H1 (cell line): Measurements from ENCODE around the gene MRPL43. TPM values are rescaled to one million over a fixed set of nuclear protein-coding genes. Genes with fewer than 3 reads are reported as not detected.

ENCODE experiments used
- CTCF ChIA-PET: fragments of 300-600 bp; sonication (Branson Sonifier 250); formaldehyde crosslinking; loops from one replicate; lab custom pipeline; 2021; ENCODE audit not compliant: partially characterized antibody; lab: Charles Lee
- POLR2A ChIA-PET: fragments of 300-600 bp; sonication (Branson Sonifier 250); formaldehyde crosslinking; loops from one replicate; lab custom pipeline; 2021; ENCODE audit warnings: inconsistent platforms; ENCODE audit not compliant: partially characterized antibody; lab: Charles Lee
- DNase-seq, 2 experiments: peaks; one replicate each; pipeline versions ENCODE4 v3.0.0 to v3.0.0-alpha.2; 2010 to 2022; ENCODE audit warnings: low spot score in 2 of 2, low read depth in 1 of 2, mixed read lengths in 1 of 2
- FAIRE-seq: peaks from 2 replicates; lab custom pipeline; 2011; peaks lifted over from hg19 to GRCh38; lab: Jason Lieb, UNC
- H2AFZ ChIP-seq: 2 replicates; pipeline ENCODE4 v1.8.1; 2012; ENCODE audit warnings: low read length, inconsistent platforms
- H2AK5ac ChIP-seq: 2 replicates; pipeline ENCODE4 v1.6.1; 2013; ENCODE audit warnings: low read depth, low read length
- H2BK120ac ChIP-seq: replicated peaks from 2 replicates; pipeline ENCODE3; 2013; ENCODE audit warnings: low read depth, low read length, inconsistent platforms
- H2BK12ac ChIP-seq: 2 replicates; pipeline ENCODE4 v1.6.1; 2013; ENCODE audit warnings: low read depth, low read length
- H2BK15ac ChIP-seq: 2 replicates; pipeline ENCODE4 v1.6.1; 2013; ENCODE audit warnings: low read length
- H2BK20ac ChIP-seq: 2 replicates; pipeline ENCODE4 v1.6.1; 2013; ENCODE audit warnings: low read length
- H2BK5ac ChIP-seq: 2 replicates; pipeline ENCODE4 v1.6.1; 2013; ENCODE audit warnings: low read depth, low read length
- H3K14ac ChIP-seq: 2 replicates; pipeline ENCODE4 v1.6.1; 2013; ENCODE audit warnings: inconsistent platforms; ENCODE audit not compliant: insufficient read length
- H3K18ac ChIP-seq: 2 replicates; pipeline ENCODE4 v1.6.1; 2013; ENCODE audit warnings: low read length; ENCODE audit errors: extremely low read depth
- H3K23ac ChIP-seq: 2 replicates; pipeline ENCODE4 v1.6.1; 2013; ENCODE audit warnings: inconsistent platforms; ENCODE audit not compliant: insufficient read length
- H3K23me2 ChIP-seq: 2 replicates; pipeline ENCODE4 v1.6.1; 2013; ENCODE audit warnings: low read depth, low read length
- H3K27ac ChIP-seq: 2 replicates; pipeline ENCODE4 v1.6.1; 2011; ENCODE audit warnings: low read depth, low read length, inconsistent platforms
- H3K27me3 ChIP-seq, 4 experiments: replicated peaks in 1 of 4; 1 replicate in 1 of 4; 2 replicates in 3 of 4; pipeline versions ENCODE4 v1.6.1 to v1.8.1; 2011 to 2013; ENCODE audit warnings: low read length in 3 of 4, mild to moderate bottlenecking in 3 of 4, inconsistent platforms in 2 of 4, mixed read lengths in 2 of 4, moderate library complexity in 1 of 4; ENCODE audit not compliant: control insufficient read depth in 3 of 4, insufficient read depth in 3 of 4; ENCODE audit errors: extremely low read depth in 1 of 4
- H3K36me3 ChIP-seq, 4 experiments: 2 replicates each; pipeline versions ENCODE4 v1.6.1 to v1.8.1; 2011 to 2013; ENCODE audit warnings: mild to moderate bottlenecking in 4 of 4, low read length in 3 of 4, moderate library complexity in 2 of 4, control low read depth in 1 of 4, inconsistent platforms in 1 of 4; ENCODE audit not compliant: insufficient read depth in 4 of 4, control insufficient read depth in 2 of 4
- H3K4ac ChIP-seq: replicated peaks from 2 replicates; pipeline ENCODE3; 2013; ENCODE audit warnings: low read length, low read depth, mixed read lengths, inconsistent platforms; ENCODE audit not compliant: insufficient read length
- H3K4me1 ChIP-seq, 4 experiments: replicated peaks in 1 of 4; 1 replicate in 1 of 4; 2 replicates in 3 of 4; pipeline versions ENCODE4 v1.6.1 to v1.8.1; 2011 to 2013; ENCODE audit warnings: low read length in 3 of 4, inconsistent platforms in 2 of 4, mixed read lengths in 1 of 4; ENCODE audit not compliant: insufficient read depth in 4 of 4, control insufficient read depth in 3 of 4
- H3K4me2 ChIP-seq, 2 experiments: 2 replicates each; pipeline versions ENCODE4 v1.6.1 to v1.8.1; 2011 to 2013; ENCODE audit warnings: low read depth in 2 of 2, low read length in 2 of 2, control low read depth in 1 of 2, inconsistent platforms in 1 of 2, mild to moderate bottlenecking in 1 of 2; ENCODE audit not compliant: insufficient read depth in 1 of 2
- H3K4me3 ChIP-seq, 4 experiments: fragments of 200-600, 300-600 bp in 1 of 4; sonication (generic), shearing (Covaris generic), sonication (Bioruptor Twin) in 1 of 4; 2 replicates each; pipeline versions ENCODE4 v1.5.1 to v1.8.1; 2011 to 2016; ENCODE audit warnings: low read length in 4 of 4, low read depth in 3 of 4, control low read depth in 2 of 4, inconsistent platforms in 2 of 4, mild to moderate bottlenecking in 2 of 4, mixed read lengths in 1 of 4, moderate library complexity in 1 of 4; ENCODE audit not compliant: insufficient read depth in 2 of 4; ENCODE audit errors: extremely low read depth in 1 of 4
- H3K56ac ChIP-seq: replicated peaks from 2 replicates; pipeline ENCODE3; 2013; ENCODE audit warnings: low read depth, mild to moderate bottlenecking, mixed read lengths, low read length, inconsistent platforms; ENCODE audit not compliant: insufficient read length
- H3K79me1 ChIP-seq: 2 replicates; pipeline ENCODE4 v1.6.1; 2013; ENCODE audit warnings: low read depth, low read length, control low read depth
- H3K79me2 ChIP-seq, 2 experiments: 2 replicates each; pipeline versions ENCODE4 v1.6.1 to v1.8.1; 2012 to 2013; ENCODE audit warnings: low read length in 2 of 2, mild to moderate bottlenecking in 2 of 2, inconsistent platforms in 1 of 2; ENCODE audit not compliant: insufficient read depth in 2 of 2, control insufficient read depth in 1 of 2
- H3K9ac ChIP-seq, 4 experiments: replicated peaks in 1 of 4; 1 replicate in 1 of 4; 2 replicates in 3 of 4; pipeline versions ENCODE4 v1.6.1 to v1.8.1; 2011 to 2013; ENCODE audit warnings: low read depth in 3 of 4, low read length in 3 of 4, control low read depth in 2 of 4, mild to moderate bottlenecking in 2 of 4, moderate library complexity in 2 of 4, inconsistent platforms in 1 of 4; ENCODE audit errors: extremely low read depth in 1 of 4
- H3K9me3 ChIP-seq, 2 experiments: 2 replicates each; pipeline versions ENCODE4 v1.6.1 to v1.8.1; 2012 to 2013; ENCODE audit warnings: mild to moderate bottlenecking in 2 of 2, moderate library complexity in 2 of 2, control low read depth in 1 of 2, inconsistent platforms in 1 of 2, low read depth in 1 of 2, low read length in 1 of 2, mixed read lengths in 1 of 2; ENCODE audit not compliant: insufficient read depth in 2 of 2
- H4K20me1 ChIP-seq, 2 experiments: replicated peaks in 1 of 2; 2 replicates each; pipeline versions ENCODE3 to v1.8.1; 2011 to 2013; ENCODE audit warnings: inconsistent platforms in 2 of 2, low read length in 2 of 2, mild to moderate bottlenecking in 1 of 2; ENCODE audit not compliant: insufficient read depth in 2 of 2, control insufficient read depth in 1 of 2
- H4K5ac ChIP-seq: 2 replicates; pipeline ENCODE4 v1.6.1; 2013; ENCODE audit warnings: low read length, low read depth, mixed read lengths, inconsistent platforms; ENCODE audit not compliant: insufficient read length
- H4K8ac ChIP-seq: 2 replicates; pipeline ENCODE4 v1.8.0; 2013; ENCODE audit warnings: mild to moderate bottlenecking, moderate library complexity, low read length, inconsistent platforms; ENCODE audit not compliant: insufficient read depth; ENCODE audit errors: extremely low read depth
- H4K91ac ChIP-seq: replicated peaks from 2 replicates; pipeline ENCODE3; 2013; ENCODE audit warnings: low read length, mixed read lengths, inconsistent platforms; ENCODE audit not compliant: insufficient read length
- ASH2L ChIP-seq: fragments of 200-600, 300-600 bp; sonication (generic); IDR thresholded peaks from one replicate; pipeline ENCODE4 v1.7.1; 2017; ENCODE audit warnings: low read length
- CHD1 ChIP-seq: IDR thresholded peaks from 2 replicates; pipeline ENCODE4 v1.6.1; 2012; ENCODE audit warnings: low read depth, low read length, improper control_type of control experiment
- HDAC6 ChIP-seq: IDR thresholded peaks from one replicate; pipeline ENCODE4 v1.7.1; 2012; ENCODE audit warnings: low read depth, mild to moderate bottlenecking, inconsistent platforms, low read length, moderate library complexity
- MAFK ChIP-seq: IDR thresholded peaks from 2 replicates; pipeline ENCODE4 v1.6.1; 2012; ENCODE audit warnings: low read depth, mild to moderate bottlenecking, improper control_type of control experiment, low read length
- POU5F1 ChIP-seq: IDR thresholded peaks from 2 replicates; pipeline ENCODE4 v1.6.1; 2011; ENCODE audit warnings: low read depth, mild to moderate bottlenecking, low read length, moderate library complexity
- SRF ChIP-seq: IDR thresholded peaks from 2 replicates; pipeline ENCODE4 v1.6.1; 2011; ENCODE audit warnings: mild to moderate bottlenecking, low read depth, low read length, moderate library complexity
- TBP ChIP-seq: IDR thresholded peaks from 2 replicates; pipeline ENCODE4 v1.6.1; 2011; ENCODE audit warnings: low read depth, low read length, improper control_type of control experiment
- WGBS, 2 experiments: shearing (Covaris generic) in 1 of 2; methylation state at CpG; one replicate each; pipeline versions ENCODE4 v1.1.6 to v1.1.7; 2013 to 2015; ENCODE audit warnings: low lambda C conversion rate in 2 of 2, mixed read lengths in 2 of 2, inconsistent platforms in 1 of 2, low coverage in 1 of 2, missing lambda C conversion rate in 1 of 2; ENCODE audit not compliant: insufficient replicate concordance in 2 of 2, insufficient coverage in 1 of 2, insufficient read length in 1 of 2; ENCODE audit errors: extremely low coverage in 1 of 2, missing lambda C conversion rate in 1 of 2; 5-methylcytosine and 5-hydroxymethylcytosine counted together
- polyA plus RNA-seq, 7 experiments: library from polyadenylated mRNA; depleted of rRNA in 3 of 7; stranded (reverse) in 5 of 7; unstranded in 2 of 7; fragments of >200 nt in 5 of 7; fragments of 200-250 nt in 2 of 7; gene quantifications; 1 replicate in 5 of 7; 2 replicates in 1 of 7; 4 replicates in 1 of 7; pipeline versions ENCODE4 v1.2.1 to v1.2.3, GENCODE V29; 2011 to 2013; ENCODE audit warnings: missing spikeins in 2 of 7, mixed read lengths in 2 of 7
- total RNA-seq: library from RNA; stranded (reverse); fragmentation: NEBNext Ultra II Directional; extraction: Animal tissue kit (Norgen Biotek cat#: 25700); gene quantifications from 2 replicates; pipeline ENCODE4 v1.2.1, GENCODE V29; 2021
- TF ChIP-seq, protein P1 (sequence below): IDR thresholded peaks from 2 replicates; pipeline ENCODE4 v1.6.1; 2012; ENCODE audit warnings: inconsistent platforms
- TF ChIP-seq, protein P2 (sequence below): IDR thresholded peaks from 2 replicates; pipeline ENCODE4 v1.6.1; 2012; ENCODE audit warnings: inconsistent platforms
- TF ChIP-seq, protein P3 (sequence below): IDR thresholded peaks from 2 replicates; pipeline ENCODE4 v1.6.1; 2012; ENCODE audit warnings: low read length, inconsistent platforms

MRPL43 gene
- total and polyA plus RNA-seq, 2 of the 8 experiments (the other 6 are each of a cell fraction or from before 2014, with no cell fraction given) = 74.1 to 149 TPM

DNA sequence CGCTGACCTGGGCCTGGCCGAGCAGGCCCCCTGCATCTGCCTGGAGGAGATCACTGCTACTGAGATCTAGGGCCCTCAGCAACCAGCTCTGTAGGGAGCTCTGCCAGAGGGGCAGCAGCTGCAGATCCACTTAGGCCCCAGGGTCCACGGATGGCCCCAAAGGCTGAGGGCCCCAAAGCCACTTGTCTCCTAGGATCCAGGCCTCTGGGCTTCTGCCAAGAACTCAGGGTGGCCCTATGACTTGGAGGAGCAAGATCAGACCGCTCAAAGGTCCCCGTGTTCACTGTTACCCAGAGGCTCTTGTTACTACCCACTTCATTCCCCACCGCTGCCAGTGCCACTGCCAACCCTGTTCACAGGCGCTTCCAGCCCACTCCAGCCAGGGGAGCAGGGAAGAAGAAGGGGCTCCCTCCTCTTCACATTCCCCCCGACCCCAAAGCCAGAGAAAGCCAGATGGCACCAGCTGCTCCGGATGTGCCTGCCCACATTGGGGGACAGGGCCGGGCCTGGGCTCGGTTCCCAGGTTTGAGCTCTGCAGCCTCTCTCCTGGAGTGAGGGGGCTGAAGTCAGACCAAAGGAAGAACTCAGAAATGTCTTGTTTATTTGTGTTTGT is 19.9 kb upstream of the MRPL43 start:
- Histone ChIP-seq H2BK120ac (no peak overlapping the region), H3K4me1 (peaks cover 0 to 12% (median 5%) of the 10 kb centered on the region in 4 experiments; a peak in 5 of 7 replicates), H3K14ac (no peak overlapping the region), H3K9ac (no peak overlapping the region), H2AFZ (no peak overlapping the region), H3K27ac (no peak overlapping the region), H3K4me2 (no peak overlapping the region), H3K56ac (no peak overlapping the region), H2BK15ac (no peak overlapping the region), H2BK12ac (no peak overlapping the region), H3K4ac (no peak overlapping the region), H3K23ac (no peak overlapping the region), H3K9me3 (no peaks in the 10 kb centered on the region), H3K36me3 (peaks cover 11 to 47% (median 31%) of the 10 kb centered on the region in 4 experiments; a peak in 7 of 8 replicates), H4K8ac (peak overlapping the region; percentile 46; the same call in 1 of the 2 replicates), H4K20me1 (peaks cover 2 to 16% of the 10 kb centered on the region in 2 experiments), H2BK5ac (no peak overlapping the region), H3K4me3 (no peak overlapping the region), H2BK20ac (no peak overlapping the region), H4K5ac (no peak overlapping the region), H3K18ac (no peak overlapping the region), H3K27me3 (no peaks in the 10 kb centered on the region), H3K79me1 (peaks cover 3% of the 10 kb centered on the region; the same call in 1 of the 2 replicates), H3K23me2 (no peaks in the 10 kb centered on the region), H3K79me2 (peaks cover 0 to 6% of the 10 kb centered on the region in 2 experiments; a peak in 1 of 4 replicates), H4K91ac (no peak overlapping the region), H2AK5ac (no peak overlapping the region)
- ChIA-PET CTCF (interaction anchor here (1.2 to 26.8 kb wide), 5 partner anchors 10 to 40 kb away, joined by 5 to 464 read pairs (median 12); partner anchors contain the start of genes LZTS2, MRPL43, PDZD7 and SFXN3), POLR2A (interaction anchor here (0.9 to 7.5 kb wide), 5 partner anchors 9 to 37 kb away, joined by 3 to 143 read pairs (median 5); partner anchors contain the start of gene LZTS2)
- 93% methylated on average over 10 of the region's 11 CpGs; no CpG with 5 or more reads in 1 of the 2 experiments for WGBS, 2 experiments
- FAIRE-seq (no peak), DNase-seq (no peak)
- no peak for TF ChIP-seq TBP
- TF ChIP-seq SRF = no peak
- no peak for TF ChIP-seq ASH2L
- TF ChIP-seq HDAC6 = no peak
- no peak for TF ChIP-seq POU5F1
- TF ChIP-seq, protein P1, sequence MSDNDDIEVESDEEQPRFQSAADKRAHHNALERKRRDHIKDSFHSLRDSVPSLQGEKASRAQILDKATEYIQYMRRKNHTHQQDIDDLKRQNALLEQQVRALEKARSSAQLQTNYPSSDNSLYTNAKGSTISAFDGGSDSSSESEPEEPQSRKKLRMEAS = no peak
- TF ChIP-seq MAFK = no peak
- TF ChIP-seq CHD1 = no peak
- TF ChIP-seq, protein P2, sequence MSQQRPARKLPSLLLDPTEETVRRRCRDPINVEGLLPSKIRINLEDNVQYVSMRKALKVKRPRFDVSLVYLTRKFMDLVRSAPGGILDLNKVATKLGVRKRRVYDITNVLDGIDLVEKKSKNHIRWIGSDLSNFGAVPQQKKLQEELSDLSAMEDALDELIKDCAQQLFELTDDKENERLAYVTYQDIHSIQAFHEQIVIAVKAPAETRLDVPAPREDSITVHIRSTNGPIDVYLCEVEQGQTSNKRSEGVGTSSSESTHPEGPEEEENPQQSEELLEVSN = no peak
- TF ChIP-seq, protein P3, sequence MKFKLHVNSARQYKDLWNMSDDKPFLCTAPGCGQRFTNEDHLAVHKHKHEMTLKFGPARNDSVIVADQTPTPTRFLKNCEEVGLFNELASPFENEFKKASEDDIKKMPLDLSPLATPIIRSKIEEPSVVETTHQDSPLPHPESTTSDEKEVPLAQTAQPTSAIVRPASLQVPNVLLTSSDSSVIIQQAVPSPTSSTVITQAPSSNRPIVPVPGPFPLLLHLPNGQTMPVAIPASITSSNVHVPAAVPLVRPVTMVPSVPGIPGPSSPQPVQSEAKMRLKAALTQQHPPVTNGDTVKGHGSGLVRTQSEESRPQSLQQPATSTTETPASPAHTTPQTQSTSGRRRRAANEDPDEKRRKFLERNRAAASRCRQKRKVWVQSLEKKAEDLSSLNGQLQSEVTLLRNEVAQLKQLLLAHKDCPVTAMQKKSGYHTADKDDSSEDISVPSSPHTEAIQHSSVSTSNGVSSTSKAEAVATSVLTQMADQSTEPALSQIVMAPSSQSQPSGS = no peak
